Keratinocyte (primary cell): ENCODE data around the gene CYTH1. TPM values are rescaled to one million over a fixed set of nuclear protein-coding genes. Genes with fewer than 3 reads are reported as not detected.

Experiments used
- DNase-seq: peaks from one replicate; pipeline ENCODE4 v3.0.0-alpha.2; 2011; ENCODE audit warnings: low read depth, missing footprints, low spot score
- FAIRE-seq: peaks from 2 replicates; lab custom pipeline; 2011; peaks lifted over from hg19 to GRCh38; lab: Jason Lieb, UNC
- H2AFZ ChIP-seq: 2 replicates; pipeline ENCODE4 v1.6.0; 2012; ENCODE audit warnings: low read length, control low read depth, inconsistent platforms; ENCODE audit not compliant: control insufficient read depth
- H3K27ac ChIP-seq: 2 replicates; pipeline ENCODE4 v1.5.1; 2011; ENCODE audit warnings: low read length; ENCODE audit not compliant: control insufficient read depth, insufficient read depth
- H3K27me3 ChIP-seq: 3 replicates; pipeline ENCODE4 v1.6.0; 2011; ENCODE audit warnings: low read length; ENCODE audit not compliant: control insufficient read depth, insufficient read depth; ENCODE audit errors: extremely low read depth
- H3K36me3 ChIP-seq, 2 experiments: 2 replicates in 1 of 2; 3 replicates in 1 of 2; pipeline ENCODE4 v1.5.1; 2011; ENCODE audit warnings: low read length in 2 of 2, mild to moderate bottlenecking in 1 of 2; ENCODE audit not compliant: control insufficient read depth in 2 of 2, insufficient read depth in 2 of 2; ENCODE audit errors: extremely low read depth in 1 of 2
- H3K4me1 ChIP-seq: 3 replicates; pipeline ENCODE4 v1.5.1; 2011; ENCODE audit warnings: low read length; ENCODE audit not compliant: control insufficient read depth, insufficient read depth; ENCODE audit errors: extremely low read depth
- H3K4me2 ChIP-seq: 3 replicates; pipeline ENCODE4 v1.6.0; 2011; ENCODE audit warnings: low read depth, low read length; ENCODE audit not compliant: control insufficient read depth, insufficient read depth; ENCODE audit errors: extremely low read depth
- H3K4me3 ChIP-seq, 3 experiments: fragments of 200-600 bp in 1 of 3; sonication (generic) in 1 of 3; 2 replicates in 2 of 3; 3 replicates in 1 of 3; pipeline ENCODE4 v1.5.1; 2011 to 2016; ENCODE audit warnings: low read length in 3 of 3, mild to moderate bottlenecking in 3 of 3, control low read depth in 2 of 3, inconsistent platforms in 1 of 3, low read depth in 1 of 3, mixed read lengths in 1 of 3, mixed run types in 1 of 3, moderate library complexity in 1 of 3; ENCODE audit not compliant: control insufficient read depth in 2 of 3, insufficient read depth in 2 of 3; ENCODE audit errors: extremely low read depth in 1 of 3
- H3K79me2 ChIP-seq: 2 replicates; pipeline ENCODE4 v1.6.0; 2012; ENCODE audit warnings: low read length; ENCODE audit not compliant: control insufficient read depth, insufficient read depth
- H3K9ac ChIP-seq: 3 replicates; pipeline ENCODE4 v1.6.0; 2011; ENCODE audit warnings: low read length; ENCODE audit not compliant: control insufficient read depth, insufficient read depth; ENCODE audit errors: extremely low read depth
- H3K9me1 ChIP-seq: 3 replicates; pipeline ENCODE4 v1.6.0; 2011; ENCODE audit warnings: low read length; ENCODE audit not compliant: control insufficient read depth, insufficient read depth; ENCODE audit errors: extremely low read depth
- H3K9me3 ChIP-seq: 2 replicates; pipeline ENCODE4 v1.5.1; 2012; ENCODE audit warnings: low read depth, low read length; ENCODE audit not compliant: control insufficient read depth
- H4K20me1 ChIP-seq: 3 replicates; pipeline ENCODE4 v1.6.0; 2011; ENCODE audit warnings: low read length; ENCODE audit not compliant: control insufficient read depth, insufficient read depth; ENCODE audit errors: extremely low read depth
- EZH2 ChIP-seq: IDR thresholded peaks from one replicate; pipeline ENCODE4 v1.6.1; 2012; ENCODE audit warnings: inconsistent platforms, mild to moderate bottlenecking, low read length, moderate library complexity
- dilution Hi-C: fragments of 300-500 bp; cut with MboI; formaldehyde crosslinking; loops from one replicate; pipeline ENCODE4 v1.7.0; 2020; ENCODE audit warnings: low sequenced_read_pairs; ENCODE audit not compliant: extremely low pct_ligation_motif_present
- polyA plus RNA-seq, 5 experiments: library from polyadenylated mRNA; depleted of rRNA in 3 of 5; stranded (reverse) in 3 of 5; stranded (forward) in 1 of 5; unstranded in 1 of 5; fragments of >200 nt; gene quantifications; 1 replicate in 1 of 5; 2 replicates in 3 of 5; 3 replicates in 1 of 5; pipeline versions ENCODE4 v1.2.1 to v1.2.3, GENCODE V29; 2011 to 2012; ENCODE audit warnings: missing spikeins in 2 of 5, low read depth in 1 of 5, low replicate concordance in 1 of 5
- TF ChIP-seq, protein P1 (sequence below), 3 experiments: IDR thresholded peaks in 1 of 3; conservative IDR thresholded peaks in 1 of 3; optimal IDR thresholded peaks in 1 of 3; 2 replicates in 2 of 3; 3 replicates in 1 of 3; pipeline versions ENCODE3 to v1.5.1; 2011; ENCODE audit warnings: low read length in 3 of 3, mild to moderate bottlenecking in 3 of 3, moderate library complexity in 2 of 3, control low read depth in 1 of 3, inconsistent platforms in 1 of 3; ENCODE audit not compliant: insufficient read depth in 2 of 3; ENCODE audit errors: extremely low read depth in 1 of 3

CYTH1 gene
- polyA plus RNA-seq, 1 donor (not counting 4 experiments of a cell fraction or from before 2014, with no cell fraction given): 28.3 TPM

DNA sequence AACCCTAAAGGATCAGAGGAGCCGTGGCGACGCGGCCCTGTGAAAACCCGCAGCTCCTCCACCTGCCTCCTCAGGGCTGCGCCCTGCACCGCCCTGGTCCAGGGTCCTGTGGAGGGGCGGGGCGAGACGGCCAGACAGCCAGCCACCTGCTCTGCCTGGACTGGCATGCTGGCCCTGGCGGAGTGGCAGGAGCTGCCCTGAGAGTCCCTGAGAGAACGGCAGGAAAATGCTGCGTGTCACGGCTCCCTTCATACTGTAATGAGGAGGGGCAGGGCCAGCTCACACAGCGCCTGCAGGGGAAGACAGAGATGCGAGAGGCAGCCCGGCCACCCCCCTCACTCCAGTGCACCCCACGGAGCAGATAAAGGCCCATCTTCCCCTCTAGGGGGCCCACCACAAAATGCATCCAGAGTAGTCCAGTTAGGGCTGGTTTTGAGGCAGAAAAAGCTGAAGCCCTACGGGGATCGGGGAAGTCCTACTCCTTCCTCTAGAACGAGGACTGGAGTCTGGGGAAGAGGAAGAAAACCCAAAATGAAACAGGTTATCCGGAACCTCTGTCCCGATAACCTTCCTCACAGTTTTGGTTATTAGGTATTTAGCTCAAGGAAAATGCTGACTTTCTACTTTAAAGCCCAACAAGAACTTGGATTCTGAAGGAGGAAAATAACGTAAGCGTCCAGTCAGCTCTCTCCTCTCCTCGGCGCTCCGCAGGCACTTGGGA lies 107.3 kb downstream of the CYTH1 start:
- Histone ChIP-seq H3K79me2 (peaks cover 6% of the 10 kb centered on the region), H3K9me1 (no peaks in the 10 kb centered on the region), H3K4me3 (no peak overlapping the region), H3K9me3 (no peaks in the 10 kb centered on the region), H3K4me1 (peaks cover 49% of the 10 kb centered on the region), H3K4me2 (peak overlapping the region; percentile 29), H2AFZ (no peak overlapping the region), H3K9ac (no peak overlapping the region), H3K27ac (peak overlapping the region; percentile 11), H3K27me3 (no peaks in the 10 kb centered on the region), H3K36me3 (peaks cover 23 to 48% of the 10 kb centered on the region in 2 experiments), H4K20me1 (no peaks in the 10 kb centered on the region)
- no peak for DNase-seq
- no peak for TF ChIP-seq EZH2
- TF ChIP-seq, protein P1, sequence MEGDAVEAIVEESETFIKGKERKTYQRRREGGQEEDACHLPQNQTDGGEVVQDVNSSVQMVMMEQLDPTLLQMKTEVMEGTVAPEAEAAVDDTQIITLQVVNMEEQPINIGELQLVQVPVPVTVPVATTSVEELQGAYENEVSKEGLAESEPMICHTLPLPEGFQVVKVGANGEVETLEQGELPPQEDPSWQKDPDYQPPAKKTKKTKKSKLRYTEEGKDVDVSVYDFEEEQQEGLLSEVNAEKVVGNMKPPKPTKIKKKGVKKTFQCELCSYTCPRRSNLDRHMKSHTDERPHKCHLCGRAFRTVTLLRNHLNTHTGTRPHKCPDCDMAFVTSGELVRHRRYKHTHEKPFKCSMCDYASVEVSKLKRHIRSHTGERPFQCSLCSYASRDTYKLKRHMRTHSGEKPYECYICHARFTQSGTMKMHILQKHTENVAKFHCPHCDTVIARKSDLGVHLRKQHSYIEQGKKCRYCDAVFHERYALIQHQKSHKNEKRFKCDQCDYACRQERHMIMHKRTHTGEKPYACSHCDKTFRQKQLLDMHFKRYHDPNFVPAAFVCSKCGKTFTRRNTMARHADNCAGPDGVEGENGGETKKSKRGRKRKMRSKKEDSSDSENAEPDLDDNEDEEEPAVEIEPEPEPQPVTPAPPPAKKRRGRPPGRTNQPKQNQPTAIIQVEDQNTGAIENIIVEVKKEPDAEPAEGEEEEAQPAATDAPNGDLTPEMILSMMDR (optimal IDR thresholded peaks at IDR 0.05 in 1 of 3, IDR thresholded peaks at IDR 0.05 in 1 of 3, conservative IDR thresholded peaks at IDR 0.05 in 1 of 3; ENCODE audit: extremely low read depth in 1 of 3, insufficient read depth in 2 of 3, low read length in 3 of 3): peak in 1 of 3 experiments; percentile 13
- no peak for FAIRE-seq
- dilution Hi-C loops: no loop called here

DNA sequence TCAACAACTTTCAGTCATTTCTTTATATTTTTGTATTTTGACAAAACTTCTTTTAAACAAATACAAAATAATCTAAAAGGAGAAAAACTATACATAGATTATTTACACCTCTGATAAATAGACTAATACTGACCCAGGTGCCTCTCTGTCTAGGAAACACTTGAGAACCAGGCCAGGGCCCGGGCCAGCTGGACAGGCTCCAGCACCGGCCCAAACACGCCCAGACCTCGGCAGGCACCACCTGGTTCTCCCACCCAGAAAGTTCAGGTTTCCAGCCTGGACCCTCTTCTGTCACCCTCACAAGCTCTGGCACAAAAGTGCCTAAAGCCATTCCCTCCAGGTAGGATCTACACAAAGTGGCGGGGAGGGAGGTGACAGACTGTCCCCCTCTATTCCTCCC lies 107.9 kb downstream of the CYTH1 start:
- TF ChIP-seq EZH2: no peak
- TF ChIP-seq, protein P1 (optimal IDR thresholded peaks at IDR 0.05 in 1 of 3, IDR thresholded peaks at IDR 0.05 in 1 of 3, conservative IDR thresholded peaks at IDR 0.05 in 1 of 3; ENCODE audit: extremely low read depth in 1 of 3, insufficient read depth in 2 of 3, low read length in 3 of 3): no peak
- Histone ChIP-seq H3K27me3 (no peaks in the 10 kb centered on the region), H3K9me1 (no peaks in the 10 kb centered on the region), H3K79me2 (peaks cover under 1% of the 10 kb centered on the region), H3K27ac (peak overlapping the region; percentile 11), H3K4me2 (peak overlapping the region; percentile 29), H3K36me3 (peaks cover 19 to 42% of the 10 kb centered on the region in 2 experiments), H3K9ac (no peak overlapping the region), H3K4me1 (peaks cover 49% of the 10 kb centered on the region), H3K4me3 (no peak overlapping the region), H4K20me1 (no peaks in the 10 kb centered on the region), H3K9me3 (no peaks in the 10 kb centered on the region), H2AFZ (no peak overlapping the region)
- no peak for FAIRE-seq
- dilution Hi-C loops: no loop called here
- DNase-seq: no peak
